A673 (cell line): ENCODE results near the gene FMR1. TPM values are rescaled to one million over a fixed set of nuclear protein-coding genes. Genes with fewer than 3 reads are reported as not detected.

Source experiments
- BruUV-seq: library from RNA; stranded (reverse); fragments of 400-500 nt; replicated peaks from 2 replicates; lab custom pipeline; 2021; lab: Mats Ljungman, UMichigan
- CTCF ChIA-PET: fragments of 300-600 bp; sonication (Branson Sonifier 250); formaldehyde crosslinking; loops from one replicate; lab custom pipeline; 2022; ENCODE audit warnings: antibody characterized with exemption; lab: Charles Lee
- POLR2A ChIA-PET: fragments of 300-600 bp; sonication (Branson Sonifier 250); formaldehyde crosslinking; loops from one replicate; lab custom pipeline; 2022; ENCODE audit warnings: antibody characterized with exemption; ENCODE audit not compliant: low non-redundant PET; lab: Charles Lee
- DNase-seq: peaks from one replicate; pipeline ENCODE4 v3.0.0-alpha.2; 2015; ENCODE audit warnings: low spot score
- H3K27ac ChIP-seq: fragments of 200-600 bp; sonication (generic); 2 replicates; pipeline ENCODE4 v1.5.1; 2016; ENCODE audit warnings: mixed run types, low read depth, mild to moderate bottlenecking, mixed read lengths, antibody characterized with exemption, low read length; ENCODE audit not compliant: poor library complexity, severe bottlenecking
- H3K27me3 ChIP-seq: fragments of 200-600 bp; sonication (generic); replicated peaks from 2 replicates; pipeline ENCODE4 v1.6.1; 2017; ENCODE audit warnings: mixed run types, low read depth, mild to moderate bottlenecking, mixed read lengths, antibody characterized with exemption, low read length; ENCODE audit not compliant: insufficient read depth, poor library complexity
- H3K36me3 ChIP-seq: fragments of 200-600 bp; sonication (generic); 2 replicates; pipeline ENCODE4 v1.6.1; 2016; ENCODE audit warnings: mixed run types, mild to moderate bottlenecking, mixed read lengths, antibody characterized with exemption, low read length; ENCODE audit not compliant: insufficient read depth, poor library complexity, severe bottlenecking
- H3K4me1 ChIP-seq: fragments of 200-600 bp; sonication (generic); 2 replicates; pipeline ENCODE4 v1.6.1; 2017; ENCODE audit warnings: mixed run types, mild to moderate bottlenecking, mixed read lengths, antibody characterized with exemption, low read length; ENCODE audit not compliant: insufficient read depth, poor library complexity, severe bottlenecking
- H3K4me3 ChIP-seq: fragments of 200-600 bp; sonication (generic); 2 replicates; pipeline ENCODE4 v1.5.1; 2016; ENCODE audit warnings: low read depth, mixed run types, mild to moderate bottlenecking, mixed read lengths, low read length; ENCODE audit not compliant: poor library complexity, severe bottlenecking
- H3K9me3 ChIP-seq: fragments of 200-600 bp; sonication (generic); 2 replicates; pipeline ENCODE4 v1.6.1; 2016; ENCODE audit warnings: mixed run types, low read depth, mild to moderate bottlenecking, mixed read lengths, antibody characterized with exemption, low read length; ENCODE audit not compliant: poor library complexity, severe bottlenecking
- CTCF ChIP-seq: fragments of 300-800, 200-600 bp; sonication (generic); conservative IDR thresholded peaks from 2 replicates; pipeline ENCODE4 v1.5.1; 2017; ENCODE audit warnings: low read depth, mild to moderate bottlenecking, antibody characterized with exemption, low read length, moderate library complexity, mixed read lengths
- EZH2 ChIP-seq: fragments of 200-600 bp; sonication (generic); IDR thresholded peaks from 2 replicates; pipeline ENCODE4 v1.6.1; 2017; ENCODE audit warnings: borderline replicate concordance, low read depth, mild to moderate bottlenecking, mixed read lengths, antibody characterized with exemption, low read length; ENCODE audit not compliant: poor library complexity, severe bottlenecking
- intact Hi-C: fragments of 100-400 bp; cut with micrococcal nuclease; formaldehyde crosslinking; loops from one replicate; pipeline ENCODE4 v1.10.0; 2022; ENCODE audit not compliant: unreplicated experiment
- total RNA-seq: library from RNA; stranded (reverse); gene quantifications from 2 replicates; pipeline ENCODE4 v1.2.3, GENCODE V29; 2021

FMR1 gene
- total RNA-seq, 1 experiment from 2014 or later = 77.4 TPM

GRCh38 chrX:147920161-147920666 is 8.5 kb downstream of the FMR1 start:
- no peak overlapping the region for H3K27ac ChIP-seq
- CTCF ChIA-PET = no interaction called here
- H3K9me3 ChIP-seq = no peaks in the 10 kb centered on the region
- no peak overlapping the region for H3K4me3 ChIP-seq
- H3K36me3 ChIP-seq = no peaks in the 10 kb centered on the region
- intact Hi-C loops = no loop called here
- H3K4me1 ChIP-seq = peaks cover 36% of the 10 kb centered on the region
- no TSS peak for BruUV-seq
- DNase-seq = no peak
- H3K27me3 ChIP-seq = no peaks in the 10 kb centered on the region
- TF ChIP-seq CTCF (no peak), EZH2 (no peak)
- POLR2A ChIA-PET = no interaction called here

GRCh38 chrX:147923605-147924004 is 11.9 kb downstream of the FMR1 start:
- DNase-seq = no peak
- peaks cover 5% of the 10 kb centered on the region for H3K36me3 ChIP-seq
- peaks cover 26% of the 10 kb centered on the region for H3K4me1 ChIP-seq
- BruUV-seq = no TSS peak
- H3K4me3 ChIP-seq = no peak overlapping the region
- intact Hi-C loops = no loop called here
- H3K27me3 ChIP-seq = no peaks in the 10 kb centered on the region
- CTCF ChIA-PET = no interaction called here
- H3K27ac ChIP-seq = no peak overlapping the region
- POLR2A ChIA-PET = no interaction called here
- no peaks in the 10 kb centered on the region for H3K9me3 ChIP-seq
- TF ChIP-seq CTCF (no peak), EZH2 (no peak)

- Histone ChIP-seq H3K27me3 (no peaks in the 10 kb centered on the region), H3K27ac (no peak overlapping the region), H3K9me3 (no peaks in the 10 kb centered on the region), H3K4me3 (no peak overlapping the region), H3K4me1 (no peaks in the 10 kb centered on the region), H3K36me3 (peaks cover 26% of the 10 kb centered on the region)
- TF ChIP-seq EZH2 (no peak), CTCF (no peak)
- POLR2A ChIA-PET = no interaction called here
- no TSS peak for BruUV-seq
- intact Hi-C loops = no loop called here
- CTCF ChIA-PET = no interaction called here
- no peak for DNase-seq
Measured at GRCh38 chrX:147927256-147927655, 15.5 kb downstream of the FMR1 start.
